Stimulated activated CD4-positive, alpha-beta T cell treated with anti-CD3 and anti-CD28 coated beads, TNF-alpha, amount 100 ng/mL, for 4 hours (primary cell): ENCODE data around the gene UBR4.

Source experiments
- DNase-seq, 3 experiments: peaks; one replicate each; pipeline ENCODE4 v3.0.0-alpha.2; 2020; ENCODE audit warnings: low read depth in 3 of 3

The UBR4 gene

DNA sequence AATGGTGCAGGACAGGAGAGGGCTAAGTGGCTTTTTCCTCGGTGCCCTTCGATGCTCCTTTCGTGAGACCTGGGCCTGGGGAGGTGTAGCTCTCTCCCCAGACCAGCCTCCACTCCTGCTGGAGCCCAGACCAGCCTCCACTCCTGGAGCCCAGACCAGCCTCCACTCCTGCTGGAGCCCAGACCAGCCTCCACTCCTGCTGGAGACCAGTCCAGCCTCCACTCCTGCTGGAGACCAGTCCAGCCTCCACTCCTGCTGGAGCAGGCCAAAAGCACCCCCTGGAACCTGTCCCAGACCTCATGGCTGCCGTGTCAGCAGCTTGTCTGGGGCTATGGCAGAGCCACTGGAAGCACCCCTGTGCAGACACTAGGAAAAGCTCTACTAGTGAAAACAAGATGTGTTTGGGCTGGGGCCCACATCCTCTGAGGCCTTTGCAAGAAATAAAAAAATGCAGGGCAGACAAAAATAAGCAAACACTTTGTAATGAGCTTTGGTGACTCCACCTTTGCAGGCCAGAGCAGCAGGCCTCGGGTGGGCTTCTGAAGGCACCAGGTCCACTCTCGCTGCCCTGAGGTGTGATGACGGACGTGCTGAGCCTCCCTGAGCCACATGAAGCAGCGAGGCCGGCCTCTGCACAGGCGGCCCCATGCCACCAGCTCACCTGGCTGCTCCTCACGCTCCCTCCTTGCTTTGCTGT is 137.6 kb downstream of the UBR4 start:
- no peak for DNase-seq

DNA sequence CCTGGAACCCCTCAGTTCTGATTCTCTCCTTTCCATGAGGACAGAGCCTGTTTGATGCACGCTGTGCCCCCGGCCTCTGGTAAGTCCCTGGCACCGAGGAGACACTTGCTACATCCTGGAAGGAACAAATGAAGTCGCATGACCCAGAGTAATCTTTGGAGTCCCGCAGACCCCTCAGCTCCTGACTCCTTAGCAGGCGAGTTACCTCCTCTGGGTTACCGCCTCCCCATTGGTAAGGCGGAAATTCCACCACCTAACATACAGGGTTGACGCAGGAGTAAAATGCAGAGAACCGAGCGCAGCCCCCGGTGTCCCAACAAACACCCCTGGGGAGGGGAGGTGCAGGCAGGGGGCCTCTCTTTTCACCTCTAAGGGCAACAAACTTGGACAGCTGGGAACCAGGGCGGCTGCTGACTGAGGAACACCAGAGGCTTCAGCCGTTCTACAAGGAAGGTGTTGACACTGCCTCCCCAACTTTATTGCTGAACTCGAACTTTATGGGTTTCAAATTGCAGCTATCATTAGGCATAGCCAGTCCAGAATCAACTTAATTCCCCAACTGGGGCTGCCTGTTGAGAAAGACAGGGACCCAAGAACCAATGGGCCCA is 138.3 kb downstream of the UBR4 start:
- no peak for DNase-seq

DNA sequence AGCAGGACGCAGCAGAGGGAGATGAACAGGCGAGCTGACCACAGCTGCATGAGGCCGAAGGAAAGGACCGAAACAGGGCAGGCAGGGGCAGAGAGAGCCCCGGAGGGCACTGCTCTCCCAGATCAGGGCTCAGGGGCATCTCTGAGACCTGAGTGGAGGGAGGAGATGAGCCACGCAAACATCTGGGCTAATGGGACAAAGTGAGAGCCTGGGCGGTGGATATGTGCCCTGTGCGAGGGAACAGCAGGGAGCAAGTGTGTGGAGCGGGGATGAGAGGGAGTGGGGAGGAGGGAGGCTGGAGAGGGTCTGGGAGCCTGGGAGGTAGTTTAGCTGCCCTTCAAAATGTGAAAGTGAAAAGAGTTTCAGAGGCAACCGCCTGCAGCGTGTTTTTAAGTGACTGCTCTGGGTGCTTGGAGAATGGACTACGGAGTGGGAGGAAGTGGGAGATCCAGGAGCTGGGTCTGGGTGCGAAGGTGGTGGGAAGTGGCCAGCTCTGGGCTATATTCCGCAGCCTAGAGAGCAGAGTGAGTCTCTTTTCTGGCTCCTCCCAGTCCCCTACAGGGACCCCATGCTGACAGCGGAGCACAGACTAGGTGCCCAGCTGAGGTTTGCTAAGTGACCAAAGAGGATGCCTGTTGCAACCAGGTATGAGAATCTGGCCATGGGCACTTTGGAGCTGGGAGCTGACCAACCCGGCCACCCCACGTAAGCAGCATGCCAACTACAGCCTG is 139.0 kb downstream of the UBR4 start:
- no peak for DNase-seq

DNA sequence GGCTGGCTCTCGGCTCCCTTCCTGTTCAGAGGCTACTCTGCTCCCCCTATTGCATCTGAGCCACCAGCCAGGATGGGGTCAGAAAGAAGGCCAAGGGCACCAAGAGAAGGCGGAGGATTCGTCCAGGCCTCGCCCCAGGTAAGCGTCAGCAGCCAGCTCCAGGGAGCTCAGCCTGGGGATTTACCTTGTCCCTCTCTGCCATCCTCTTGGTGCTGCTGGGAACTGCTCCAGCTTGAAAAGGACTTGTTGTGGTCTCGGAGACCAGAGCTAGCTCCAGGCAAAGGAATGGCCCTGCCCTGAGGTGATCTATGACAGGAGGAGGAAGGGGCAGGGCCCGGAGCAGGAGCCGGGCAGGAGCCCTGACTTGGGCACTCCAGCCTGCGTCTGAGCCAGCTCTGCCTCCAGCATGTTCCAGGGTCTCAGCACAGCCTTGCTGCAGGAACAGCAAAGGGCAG is 139.8 kb downstream of the UBR4 start:
- no peak for DNase-seq

DNA sequence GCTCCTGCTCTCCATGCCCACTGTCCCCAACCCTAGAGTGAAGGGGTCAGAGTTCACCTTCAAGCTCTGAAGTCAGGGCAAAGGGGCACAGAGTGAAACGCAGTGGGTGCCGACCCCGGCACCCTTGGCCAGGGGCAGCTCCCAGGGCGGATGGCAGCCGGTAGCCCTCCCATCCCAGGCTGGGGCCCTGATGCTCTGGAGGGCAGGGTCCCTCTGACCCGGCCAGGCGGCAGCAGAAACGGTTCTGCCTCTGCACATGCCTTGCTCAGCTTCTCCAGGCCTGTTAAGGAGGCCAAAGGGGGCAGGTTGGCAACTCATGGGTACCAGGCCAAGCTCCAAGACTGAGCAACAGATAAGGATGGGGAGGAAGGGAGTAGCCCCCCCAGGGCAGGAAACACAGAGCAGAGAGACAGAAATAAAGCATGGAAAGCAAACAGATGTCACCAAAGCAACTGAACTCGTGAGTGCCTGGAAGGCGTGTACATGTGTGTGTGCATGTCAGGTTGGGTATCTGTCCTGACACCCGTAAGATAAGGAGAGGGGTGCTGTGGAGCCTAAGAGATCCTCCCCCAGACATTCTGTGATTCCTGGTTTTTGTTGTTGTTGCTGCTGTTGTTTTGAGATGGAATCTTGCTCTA is 141.3 kb downstream of the UBR4 start:
- DNase-seq = no peak

DNA sequence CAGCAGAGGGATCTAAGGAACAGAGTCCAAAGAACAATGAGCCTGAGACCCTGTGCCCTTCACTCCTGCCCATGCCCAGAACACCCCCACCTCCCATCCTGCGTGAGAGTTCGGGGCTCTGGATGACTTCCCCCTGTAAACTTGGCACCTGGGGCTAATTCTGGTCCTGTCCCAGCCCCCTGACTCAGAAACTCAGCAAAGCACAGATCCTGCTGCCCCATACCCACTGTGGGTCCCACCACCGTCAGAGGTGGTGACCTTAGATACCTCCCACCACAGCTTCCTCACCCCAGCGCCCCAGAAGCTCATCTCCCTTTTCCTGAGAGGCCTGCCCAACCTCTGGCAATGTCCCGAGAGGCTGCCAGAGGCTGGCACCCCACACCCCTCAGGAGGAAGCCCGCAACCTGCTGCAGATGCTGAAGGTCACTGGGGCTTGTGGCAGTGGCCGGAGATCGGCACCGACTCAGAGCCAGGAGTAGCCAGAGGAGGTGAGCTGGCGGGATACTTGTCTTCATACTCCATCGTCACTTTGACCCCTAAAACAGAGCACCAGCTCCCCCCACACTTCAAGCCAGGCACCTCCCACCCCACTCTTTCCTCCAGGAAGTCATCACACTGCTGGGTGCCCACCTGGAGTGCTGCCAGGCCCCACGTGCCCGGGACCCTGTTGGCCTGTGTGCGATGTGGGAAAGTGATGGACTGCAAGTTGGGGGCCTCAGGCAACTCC is 142.0 kb downstream of the UBR4 start:
- DNase-seq = no peak

DNA sequence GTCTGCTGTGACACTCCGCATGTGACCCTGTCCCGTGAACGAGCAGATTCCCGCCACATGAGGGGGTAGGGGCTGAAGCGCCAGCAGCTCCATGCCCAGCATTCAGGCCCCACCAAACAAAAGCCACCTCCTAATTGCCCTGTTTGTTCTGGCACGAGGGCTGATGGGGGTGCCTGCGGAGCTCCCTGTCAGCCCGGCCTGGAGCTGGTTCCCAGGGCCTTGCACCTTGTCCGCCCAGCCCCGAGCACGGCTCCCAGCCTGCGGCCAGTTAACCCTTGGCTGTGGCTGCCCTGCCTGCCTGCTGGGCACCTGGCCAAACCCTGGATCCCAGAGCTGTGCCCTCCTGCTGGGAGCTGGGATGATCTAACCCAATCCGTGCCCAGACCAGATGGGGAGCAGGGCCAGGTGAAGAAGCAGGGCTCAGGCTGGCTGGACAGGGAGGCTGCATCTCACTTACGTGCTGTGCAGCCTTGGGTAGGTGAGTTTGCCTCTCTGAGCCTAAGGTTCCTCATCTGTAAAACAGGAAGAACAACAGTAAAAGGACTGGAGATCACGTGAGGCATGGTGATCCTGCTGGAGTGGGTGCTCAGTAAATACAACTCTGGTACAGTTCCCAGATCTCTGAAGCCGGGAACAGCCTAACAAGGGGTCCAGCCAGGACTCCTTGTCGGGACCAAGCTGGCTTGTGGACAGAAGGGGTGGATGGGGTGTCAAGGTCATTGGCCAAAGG is 142.7 kb downstream of the UBR4 start:
- DNase-seq = no peak

DNA sequence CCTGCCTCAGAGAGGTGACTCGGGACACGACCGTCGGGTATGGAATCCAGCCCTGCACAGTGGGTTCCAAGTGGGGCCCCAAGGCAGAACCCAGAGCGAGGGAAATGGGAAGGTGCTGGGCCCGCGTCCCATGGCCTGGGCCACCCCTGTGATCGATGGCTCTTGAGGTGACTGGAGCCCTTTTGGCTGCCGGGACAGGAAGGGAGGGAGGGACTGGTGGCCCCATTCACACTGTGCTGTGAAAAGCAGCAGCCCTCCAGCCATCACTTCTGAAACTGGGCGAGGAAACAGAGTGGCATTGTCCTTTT is 143.2 kb downstream of the UBR4 start:
- no peak for DNase-seq

DNA sequence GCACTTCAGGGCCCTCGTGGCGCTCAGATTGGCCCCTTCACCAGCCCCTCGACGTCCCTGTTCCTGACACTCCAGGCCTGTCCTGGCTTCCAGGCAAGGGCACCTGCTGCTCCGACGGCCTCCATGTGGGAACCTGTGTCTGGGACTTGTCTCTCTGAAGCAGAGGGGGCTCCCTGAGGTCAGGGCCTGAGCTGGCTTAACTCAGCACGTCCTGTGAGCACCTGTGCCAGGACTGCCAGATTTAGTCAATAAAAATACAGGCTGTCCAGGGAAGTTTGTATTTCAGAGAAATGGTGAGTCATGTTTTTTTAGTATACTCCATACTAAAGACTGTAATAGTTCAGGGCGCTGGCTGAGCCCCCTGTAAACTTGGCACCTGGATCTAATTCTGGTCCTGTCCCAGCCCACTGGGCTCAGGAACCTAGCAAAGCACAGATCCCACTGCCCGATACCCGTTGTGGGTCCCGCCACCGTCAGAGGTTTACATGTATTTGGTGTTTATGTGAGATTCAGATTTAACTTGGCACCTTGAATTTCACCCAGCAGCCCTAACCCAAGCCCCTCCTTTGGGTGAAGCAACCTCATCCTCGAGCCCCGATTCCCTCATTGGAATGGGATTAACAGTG is 143.7 kb downstream of the UBR4 start:
- DNase-seq = no peak

DNA sequence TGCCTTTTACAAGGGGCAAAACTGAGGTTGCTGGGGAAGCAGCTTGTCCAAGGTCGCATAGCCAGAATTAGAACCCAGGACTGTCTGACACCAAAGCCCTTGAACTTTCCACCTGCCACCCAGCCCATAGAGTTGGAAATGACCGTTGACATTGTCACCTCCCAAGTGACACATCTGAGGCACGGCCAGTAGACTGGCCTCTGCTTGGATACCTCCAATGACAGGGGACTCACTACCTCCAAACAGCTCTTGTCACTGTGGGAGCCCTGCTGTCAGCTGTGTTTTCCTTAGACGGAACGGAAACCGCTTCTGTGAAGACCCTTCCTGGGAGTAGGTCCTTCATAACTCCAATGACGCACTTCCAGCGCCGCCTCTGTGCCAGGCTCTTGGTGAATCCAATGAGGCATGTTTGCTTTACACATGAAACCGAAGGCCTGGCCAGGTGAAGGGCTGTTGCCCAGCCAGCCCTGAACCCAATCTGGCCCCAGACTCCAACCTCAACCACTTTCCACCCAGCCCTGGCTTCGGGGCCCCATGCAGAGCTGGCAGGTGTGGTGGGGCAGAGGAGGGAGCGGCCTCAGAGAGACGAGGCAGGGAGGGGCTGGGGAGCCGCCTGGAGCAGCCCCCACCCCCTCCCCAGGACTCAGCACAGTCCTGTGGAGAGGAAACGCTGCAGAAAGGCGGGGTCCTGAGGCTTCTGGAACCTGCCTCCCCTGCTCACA is 144.4 kb downstream of the UBR4 start:
- no peak for DNase-seq

DNA sequence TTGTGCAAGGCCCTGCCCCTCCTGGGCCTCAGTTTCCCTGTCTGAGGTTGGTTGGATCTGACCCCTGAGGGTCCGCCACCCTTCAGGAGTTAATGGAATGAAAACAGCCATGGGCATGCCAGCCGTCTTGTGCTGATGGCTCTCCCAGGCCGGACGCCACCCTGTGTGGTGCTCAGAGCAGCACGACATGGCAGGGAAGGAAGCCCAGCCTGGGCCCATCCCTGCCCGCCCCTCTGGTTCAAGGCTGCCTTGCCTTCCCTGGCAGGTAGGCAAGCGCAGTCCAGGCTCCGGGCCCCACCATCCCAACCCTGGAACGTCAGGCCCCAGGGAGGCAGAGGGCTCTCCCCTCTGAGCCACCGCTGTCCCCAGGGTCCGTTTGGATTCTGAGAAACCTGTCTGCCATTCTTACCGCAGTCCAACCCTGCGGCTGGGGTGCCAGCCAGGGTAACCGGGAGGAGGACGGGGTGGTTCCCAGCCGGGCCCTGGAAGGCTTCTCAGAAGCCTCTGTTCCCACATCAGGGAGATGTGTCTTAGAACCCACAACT is 145.1 kb downstream of the UBR4 start:
- DNase-seq = no peak

DNA sequence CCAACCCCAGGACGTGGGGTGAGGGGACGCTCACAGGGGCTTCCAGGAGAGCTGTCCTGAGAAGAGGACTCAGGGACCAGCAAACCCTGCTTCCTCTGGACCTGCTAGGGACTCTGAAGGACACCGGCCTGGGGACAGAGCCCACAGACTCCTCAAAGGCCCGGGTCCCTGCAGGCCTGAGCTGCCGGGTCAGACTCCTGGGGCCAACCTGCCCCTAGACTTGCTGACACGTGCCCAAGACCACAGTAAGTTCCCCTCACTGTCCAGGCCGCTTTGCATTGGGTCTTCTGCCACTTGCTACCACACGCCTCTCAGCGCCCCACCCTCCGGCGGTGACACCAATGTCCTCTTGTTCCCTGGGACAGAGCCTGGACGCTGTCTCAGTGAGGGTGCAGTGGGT is 146.9 kb downstream of the UBR4 start:
- DNase-seq = no peak

DNA sequence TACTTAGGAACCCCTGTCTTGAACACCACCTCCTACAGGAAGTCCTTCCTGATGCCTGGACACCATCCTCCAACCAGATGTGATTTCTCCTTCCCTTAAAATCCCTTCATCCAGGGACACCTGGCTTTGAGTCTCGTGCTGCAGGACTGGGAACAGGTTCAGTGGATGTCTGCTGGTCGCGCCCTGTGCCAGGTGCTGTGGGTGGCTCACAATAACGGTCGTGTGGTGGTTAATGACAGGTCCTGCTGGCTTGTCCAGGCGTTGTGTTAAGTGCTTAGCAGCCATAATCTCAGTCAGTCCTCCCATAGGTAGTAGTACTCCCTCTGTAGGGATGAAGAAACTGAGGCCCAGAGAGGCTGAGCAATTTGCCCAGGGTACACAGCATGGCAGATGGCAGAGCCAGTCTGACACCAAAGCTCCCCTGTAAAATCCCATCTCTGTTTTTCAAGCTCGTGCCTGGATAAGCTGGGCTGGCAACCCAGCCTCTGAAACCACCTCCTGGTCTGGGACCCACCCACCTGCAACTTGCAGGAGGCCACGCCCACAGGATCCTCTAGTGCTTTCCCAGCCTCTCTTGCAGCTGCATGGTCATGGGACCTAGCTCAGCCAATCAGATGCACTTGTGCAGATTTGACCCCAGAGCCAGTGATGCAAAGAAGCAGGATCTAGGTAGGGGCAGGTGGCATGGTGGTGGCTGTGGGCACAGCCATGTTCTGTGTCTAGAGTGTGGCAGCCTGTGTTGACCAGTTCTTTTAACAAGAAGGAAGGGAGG is 147.6 kb downstream of the UBR4 start:
- no peak for DNase-seq

DNA sequence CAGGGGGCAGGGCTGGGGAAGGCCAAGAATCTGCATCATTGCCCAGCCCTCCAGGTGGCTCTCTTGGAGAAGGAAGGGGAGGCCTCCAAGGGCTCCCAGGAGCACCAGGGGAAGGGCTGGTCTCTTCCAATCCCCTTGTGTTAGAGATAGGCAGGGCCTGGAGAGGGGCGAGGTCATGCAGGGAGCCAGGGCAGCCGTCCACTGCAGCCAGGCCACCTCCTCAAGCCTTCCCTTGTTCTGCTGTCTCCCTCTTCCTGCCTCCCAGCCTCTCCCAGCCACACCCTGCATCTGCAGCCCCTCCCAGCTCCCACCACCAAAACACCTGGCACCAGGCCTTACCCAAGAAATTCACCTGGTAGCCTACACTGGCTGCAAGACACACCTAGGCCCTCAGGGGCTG is 148.3 kb downstream of the UBR4 start:
- no peak for DNase-seq

DNA sequence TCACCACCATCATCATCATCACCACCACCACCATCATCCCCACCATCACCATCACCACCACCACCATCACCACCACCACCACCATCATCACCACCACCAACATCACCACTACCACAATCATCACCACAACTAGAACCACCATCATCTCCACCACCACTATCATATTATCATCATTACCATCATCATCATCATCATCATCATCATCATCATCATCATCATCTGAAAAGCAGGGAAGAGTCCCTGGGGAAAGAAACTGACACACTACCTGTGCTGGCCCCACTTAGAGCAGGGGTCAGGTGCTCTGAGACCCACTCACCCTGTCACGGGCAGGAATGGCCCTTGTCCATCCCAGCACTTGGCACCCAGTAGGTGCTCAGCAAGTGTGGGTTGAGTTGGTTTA is 148.7 kb downstream of the UBR4 start:
- no peak for DNase-seq

DNA sequence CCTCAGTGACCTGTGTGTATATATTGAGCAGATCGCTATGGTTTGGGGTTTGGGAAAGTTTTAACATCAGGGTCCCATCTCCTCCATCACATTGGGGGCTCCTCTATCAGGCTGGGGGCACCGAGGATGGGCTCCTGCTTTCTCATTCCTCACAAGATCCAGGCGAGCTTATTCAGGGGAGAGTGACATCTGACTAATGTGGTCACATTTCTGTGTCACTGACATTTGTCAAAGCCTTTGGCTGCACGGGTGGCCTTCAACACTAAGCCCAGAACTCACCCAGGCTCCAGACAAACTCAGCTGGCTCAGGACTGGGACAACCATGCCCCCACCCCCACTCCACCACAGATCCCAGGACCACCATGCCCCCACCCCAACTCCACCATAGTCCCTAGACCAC is 150.3 kb downstream of the UBR4 start:
- DNase-seq = no peak

DNA sequence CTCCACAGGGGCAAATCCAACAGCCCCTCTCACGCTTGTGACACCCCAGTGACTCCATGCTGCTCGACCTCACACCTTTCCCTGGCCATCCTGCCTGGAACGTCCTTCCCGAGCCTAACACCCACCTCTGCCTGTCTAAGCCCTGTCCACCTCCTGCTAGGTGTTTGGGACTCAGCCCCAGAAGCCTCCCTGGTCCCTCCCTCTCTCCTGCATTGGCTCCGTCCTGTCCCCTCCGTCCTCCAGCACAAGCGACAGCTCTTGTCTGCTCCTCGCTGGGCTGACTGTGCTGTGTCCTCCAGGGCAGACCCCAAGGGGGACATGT is 151.6 kb downstream of the UBR4 start:
- DNase-seq = no peak

DNA sequence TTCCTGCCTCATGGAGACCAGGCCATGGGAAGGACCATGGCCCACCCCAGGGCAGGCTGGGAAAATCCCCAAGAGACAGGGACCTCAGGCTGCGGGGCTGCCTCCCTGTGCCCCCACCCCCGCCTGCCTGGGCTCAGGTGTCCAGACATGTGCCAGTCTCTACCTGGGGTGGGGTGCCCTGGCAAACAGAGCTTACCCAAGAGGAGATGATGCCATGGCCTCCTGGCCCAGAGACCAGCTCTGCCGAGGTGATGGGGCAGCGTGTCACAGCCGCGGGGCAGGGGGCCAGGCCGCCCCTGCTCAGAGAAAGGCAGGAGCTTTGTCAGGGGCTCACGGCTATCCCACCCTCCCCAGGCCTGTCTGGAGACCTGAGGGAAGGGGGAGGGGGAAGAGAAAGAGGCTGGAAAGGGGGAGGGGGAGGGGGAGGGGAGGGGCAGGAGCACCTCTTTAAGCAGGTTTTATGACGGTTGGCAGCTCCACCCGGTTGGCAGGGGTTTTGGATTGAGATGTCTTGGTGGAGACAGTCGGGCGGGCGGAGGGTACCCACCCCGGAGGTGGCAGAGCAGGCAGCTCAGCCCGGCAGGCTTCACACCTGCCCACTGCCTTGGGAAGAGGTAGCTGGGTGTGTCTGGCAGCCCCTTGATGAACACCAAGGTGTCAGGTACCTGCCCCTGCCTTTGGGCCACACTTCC is 152.1 kb downstream of the UBR4 start:
- no peak for DNase-seq
